NCI-H446 treated with DMSO at 0.1 percent for 48 hours (cell line): Measurements from ENCODE around the gene C5orf15.
A peak's percentile ranks its signal among the peaks of the same experiment; 100 is the strongest.
"Not testable (repeated sequence)": the region's sequence is repeated elsewhere in the genome, so short reads cannot be mapped to it uniquely, and the experiment has no call there.

Source experiments
- DNase-seq: peaks from one replicate; lab custom pipeline; 2025; lab: John Stamatoyannopoulos, UW

Gene C5orf15

GRCh38 chr5:133963493-133964128, 4.8 kb downstream of the C5orf15 start:
- DNase-seq, result no peak

GRCh38 chr5:133962801-133963476, 5.5 kb downstream of the C5orf15 start:
- DNase-seq, result no peak

- no peak for DNase-seq
Observed at GRCh38 chr5:133962131-133962530, 6.3 kb downstream of the C5orf15 start.

- no peak for DNase-seq
Observed at GRCh38 chr5:133959643-133960042, 8.8 kb downstream of the C5orf15 start.

- DNase-seq, result no peak
Observed at GRCh38 chr5:133957591-133957990, 10.8 kb downstream of the C5orf15 start.

GRCh38 chr5:133957080-133957479, 11.3 kb downstream of the C5orf15 start:
- DNase-seq, result no peak

GRCh38 chr5:133956196-133956595, 12.2 kb downstream of the C5orf15 start:
- DNase-seq, result not testable (repeated sequence)

GRCh38 chr5:133953568-133954145, 14.8 kb downstream of the C5orf15 start:
- DNase-seq, result no peak

- no peak for DNase-seq
Observed at GRCh38 chr5:133952729-133953567, 15.5 kb downstream of the C5orf15 start.

GRCh38 chr5:133950821-133951612, 17.4 kb downstream of the C5orf15 start:
- no peak for DNase-seq

GRCh38 chr5:133948721-133949120, 19.7 kb downstream of the C5orf15 start:
- DNase-seq, result no peak

GRCh38 chr5:133947431-133947841, 21.0 kb downstream of the C5orf15 start:
- DNase-seq, result peak; percentile 51

- no peak for DNase-seq
Observed at GRCh38 chr5:133945568-133945967, 22.9 kb downstream of the C5orf15 start.

- DNase-seq, result peak; percentile 19
Observed at GRCh38 chr5:133944263-133945185, 23.9 kb downstream of the C5orf15 start.

- DNase-seq, result no peak
Observed at GRCh38 chr5:133943475-133943817, 25.0 kb downstream of the C5orf15 start.

- no peak for DNase-seq
Observed at GRCh38 chr5:133942614-133943474, 25.6 kb downstream of the C5orf15 start.

GRCh38 chr5:133941456-133942196, 26.8 kb downstream of the C5orf15 start:
- DNase-seq, result no peak

- DNase-seq, result no peak
Observed at GRCh38 chr5:133939668-133940067, 28.8 kb downstream of the C5orf15 start.

GRCh38 chr5:133938929-133939328, 29.5 kb downstream of the C5orf15 start:
- no peak for DNase-seq
